HEK293 (cell line): Measurements from ENCODE around the gene CFAP90.

Experiments
- ATF2 ChIP-seq: fragments of 450-650 bp; formaldehyde crosslinking; IDR thresholded peaks from 2 replicates; pipeline ENCODE4 v1.5.1; 2016; ENCODE audit warnings: missing biosample characterization, missing genetic modification characterization, low read depth
- CTCF ChIP-seq: fragments of 450-650 bp; formaldehyde crosslinking; IDR thresholded peaks from 2 replicates; pipeline ENCODE4 v1.5.1; 2016; ENCODE audit warnings: missing biosample characterization, missing genetic modification characterization
- MYNN ChIP-seq: fragments of 450-650 bp; formaldehyde crosslinking; IDR thresholded peaks from 2 replicates; pipeline ENCODE4 v1.5.1; 2016; ENCODE audit warnings: missing biosample characterization, missing genetic modification characterization, borderline replicate concordance
- PRDM4 ChIP-seq: fragments of 450-650 bp; formaldehyde crosslinking; IDR thresholded peaks from 2 replicates; pipeline ENCODE4 v1.5.1; 2017; ENCODE audit warnings: missing biosample characterization, missing genetic modification characterization
- SCRT2 ChIP-seq: fragments of 450-650 bp; formaldehyde crosslinking; IDR thresholded peaks from 2 replicates; pipeline ENCODE4 v1.5.1; 2016; ENCODE audit warnings: missing biosample characterization, missing genetic modification characterization
- YY1 ChIP-seq: fragments of 450-650 bp; formaldehyde crosslinking; IDR thresholded peaks from 2 replicates; pipeline ENCODE4 v1.5.1; 2018; ENCODE audit warnings: missing biosample characterization, missing genetic modification characterization
- ZNF133 ChIP-seq: fragments of 450-650 bp; formaldehyde crosslinking; IDR thresholded peaks from 2 replicates; pipeline ENCODE4 v1.5.1; 2016; ENCODE audit warnings: missing biosample characterization, missing genetic modification characterization
- ZNF521 ChIP-seq: fragments of 450-650 bp; formaldehyde crosslinking; IDR thresholded peaks from 2 replicates; pipeline ENCODE4 v1.5.1; 2017; ENCODE audit warnings: missing biosample characterization, mild to moderate bottlenecking, missing genetic modification characterization
- ZNF571 ChIP-seq: fragments of 450-650 bp; formaldehyde crosslinking; IDR thresholded peaks from 2 replicates; pipeline ENCODE4 v1.5.0; 2017; ENCODE audit warnings: missing biosample characterization, missing genetic modification characterization
- ZNF629 ChIP-seq: fragments of 450-650 bp; formaldehyde crosslinking; IDR thresholded peaks from 2 replicates; pipeline ENCODE4 v1.5.1; 2017; ENCODE audit warnings: missing biosample characterization, missing genetic modification characterization
- ZNF747 ChIP-seq: fragments of 450-650 bp; formaldehyde crosslinking; IDR thresholded peaks from 2 replicates; pipeline ENCODE4 v1.5.1; 2016; ENCODE audit warnings: missing biosample characterization, missing genetic modification characterization
- ZNF768 ChIP-seq: fragments of 450-650 bp; formaldehyde crosslinking; IDR thresholded peaks from 2 replicates; pipeline ENCODE4 v1.5.1; 2018; ENCODE audit warnings: missing biosample characterization, mild to moderate bottlenecking, missing genetic modification characterization
- ZSCAN5A ChIP-seq: fragments of 450-650 bp; formaldehyde crosslinking; IDR thresholded peaks from 2 replicates; pipeline ENCODE4 v1.5.1; 2016; ENCODE audit warnings: missing biosample characterization, missing genetic modification characterization

GRCh38 chr5:7876867-7877266 lies 25.9 kb upstream of the CFAP90 start:
- TF ChIP-seq CTCF (tag by site-specific recombination) (no peak), ZNF629 (tag by site-specific recombination) (no peak), ZNF521 (no peak), ATF2 (tag by site-specific recombination) (no peak), PRDM4 (no peak), ZNF133 (no peak), MYNN (tag by site-specific recombination) (no peak), SCRT2 (tag by site-specific recombination) (no peak), ZNF571 (tag by site-specific recombination) (no peak), ZNF747 (tag by site-specific recombination) (no peak), YY1 (tag by site-specific recombination) (no peak), ZNF768 (tag by site-specific recombination) (no peak), ZSCAN5A (tag by site-specific recombination) (no peak)
